ENCODE data around the gene PFKFB4.

- no peak for TF ChIP-seq GABPA (IDR thresholded peaks at IDR 0.05; ENCODE audit: low read depth)
- TF ChIP-seq CTCF (IDR thresholded peaks at IDR 0.05; ENCODE audit: insufficient read depth, low read length) = no peak
- TF ChIP-seq REST (IDR thresholded peaks at IDR 0.05; ENCODE audit: insufficient replicate concordance, low read depth) = peak; percentile 48
- peak; percentile 64; the same call in 1 of the 2 replicates for TF ChIP-seq POLR2AphosphoS5 (IDR thresholded peaks at IDR 0.05; ENCODE audit: low read depth)
Observed at GRCh38 chr3:48556796-48557626, at the start of gene PFKFB4.
